GM19351 (cell line): ENCODE data around the gene AQP3.
A peak's percentile ranks its signal among the peaks of the same experiment; 100 is the strongest.
"Not testable (repeated sequence)": the region's sequence is repeated elsewhere in the genome, so short reads cannot be mapped to it uniquely, and the experiment has no call there.

Experiments used
- ATAC-seq: cut with Tn5 transposase; IDR thresholded peaks from one replicate; pipeline ENCODE4 v1.9.1; 2021; ENCODE audit warnings: mild to moderate bottlenecking, moderate library complexity; ENCODE audit not compliant: unreplicated experiment

Gene AQP3

DNA sequence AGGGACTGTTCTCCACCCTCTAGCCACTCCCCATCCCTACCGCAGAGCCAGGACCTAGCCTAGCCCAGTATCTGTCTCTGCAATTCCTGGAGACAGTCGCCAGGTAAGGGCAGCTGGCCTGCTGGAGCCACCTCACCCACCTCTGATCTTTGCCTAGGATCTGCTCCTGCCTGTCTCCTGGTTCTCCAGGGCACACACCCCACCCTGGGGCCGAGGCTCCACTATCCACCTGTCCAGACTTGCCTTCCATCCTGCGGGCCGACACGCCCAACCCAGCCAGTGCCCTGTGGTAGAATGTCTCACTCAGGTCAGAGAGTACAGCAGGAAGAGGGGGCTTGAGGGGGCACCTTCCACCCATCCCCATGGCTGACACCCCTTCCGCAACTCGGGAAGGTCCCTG lies 29.3 kb downstream of the AQP3 start:
- no peak for ATAC-seq

GRCh38 chr9:33416996-33417395 lies 30.4 kb downstream of the AQP3 start:
- no peak for ATAC-seq

DNA sequence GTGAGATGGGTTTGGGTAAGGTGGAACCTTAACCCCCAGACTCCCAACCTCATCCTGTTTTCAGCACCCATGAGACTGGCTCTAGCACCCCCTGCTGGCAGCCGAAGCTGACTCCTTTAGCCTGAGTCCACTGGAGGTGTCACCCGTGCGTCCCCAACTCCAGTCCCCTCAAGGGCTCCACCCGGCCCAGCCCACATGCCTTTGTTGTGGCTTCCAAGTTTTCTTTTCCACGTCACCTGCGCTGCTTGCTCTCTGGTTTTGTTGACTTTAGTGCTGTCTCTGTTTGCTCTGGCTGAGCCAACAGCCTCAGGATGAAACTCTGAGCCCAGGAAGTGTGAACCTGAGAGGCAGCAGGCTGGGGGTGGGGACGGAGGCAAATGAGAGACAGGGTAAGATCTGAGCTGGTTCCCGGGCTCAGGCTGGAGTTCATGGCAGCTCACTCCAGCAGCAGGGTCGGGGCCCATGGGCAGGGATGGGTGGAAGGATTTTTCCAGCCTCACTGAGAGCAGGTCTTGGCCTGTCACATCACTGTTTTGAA lies 31.8 kb downstream of the AQP3 start:
- peak; percentile 88 for ATAC-seq

DNA sequence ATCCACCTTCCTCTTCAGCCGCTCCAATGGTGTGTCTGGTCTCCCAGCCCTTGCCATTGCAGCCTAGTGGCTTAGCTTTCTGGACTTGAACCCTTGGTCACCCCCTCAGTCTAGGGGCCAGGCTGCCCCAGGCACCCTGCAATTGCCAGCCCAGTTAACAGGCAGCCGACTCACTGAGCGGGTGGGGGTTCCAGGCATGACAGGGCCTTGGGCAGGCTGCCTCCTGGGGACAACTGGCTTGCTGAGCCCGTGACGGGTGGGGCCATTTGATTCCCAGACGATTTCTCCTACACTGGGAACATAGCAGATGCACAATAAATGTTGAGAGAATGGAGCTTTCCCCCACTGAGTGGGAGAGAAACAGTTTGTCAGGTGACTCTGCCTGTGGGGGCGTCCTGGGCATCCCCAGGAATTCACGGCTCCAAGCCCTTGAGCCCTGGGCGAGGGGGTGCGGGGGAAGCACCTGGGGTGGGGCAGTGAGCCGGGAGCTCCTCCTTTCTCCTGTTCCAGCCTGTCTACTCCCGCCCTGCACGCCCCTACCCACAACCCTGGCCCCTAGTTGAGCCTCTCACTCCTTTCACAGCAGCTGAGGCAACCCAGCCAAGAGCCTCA lies 32.4 kb downstream of the AQP3 start:
- no peak for ATAC-seq

DNA sequence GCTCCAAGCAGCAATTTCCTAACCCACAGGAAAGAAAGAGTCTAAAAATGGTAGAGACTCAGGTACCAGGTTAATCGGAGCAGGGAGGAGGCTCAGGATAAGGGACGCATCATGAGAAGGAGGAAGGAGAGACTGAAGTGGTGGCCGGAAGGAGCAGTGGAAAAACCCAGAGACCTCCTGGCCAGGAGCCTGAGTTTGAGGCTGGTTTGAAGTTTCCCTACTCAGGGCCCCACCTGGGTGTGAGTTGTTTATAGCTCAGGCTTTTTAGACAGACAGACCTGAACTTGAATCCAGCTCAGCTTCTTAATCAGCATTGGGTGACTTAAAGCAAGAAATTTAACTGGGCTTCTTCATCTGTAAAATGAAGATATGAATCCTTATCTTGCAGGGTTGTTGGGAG lies 33.1 kb downstream of the AQP3 start:
- ATAC-seq = no peak

GRCh38 chr9:33408087-33408486 lies 39.3 kb downstream of the AQP3 start:
- ATAC-seq = no peak

DNA sequence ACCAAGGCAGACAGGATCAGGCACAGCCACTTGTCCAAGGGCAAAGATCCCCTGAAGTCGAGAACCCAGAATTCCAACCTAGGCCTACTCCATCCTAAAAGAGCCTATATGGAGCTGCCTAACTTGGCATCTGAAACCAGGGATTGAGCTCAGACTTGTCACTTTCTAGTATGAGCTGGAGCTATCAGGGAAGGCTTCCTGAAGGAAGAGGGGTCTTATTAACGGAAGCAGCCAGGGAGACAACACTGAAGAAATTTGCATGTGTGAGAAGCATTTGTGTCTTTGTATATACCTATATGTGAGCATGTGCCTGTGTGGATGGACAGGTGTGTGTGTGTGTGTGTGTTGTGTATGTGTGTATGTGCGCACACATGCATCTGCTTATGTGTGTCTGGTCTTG lies 40.3 kb downstream of the AQP3 start:
- no peak for ATAC-seq

GRCh38 chr9:33404788-33405362 lies 42.5 kb downstream of the AQP3 start:
- no peak for ATAC-seq

- no peak for ATAC-seq
Measured at GRCh38 chr9:33403941-33404787, 43.2 kb downstream of the AQP3 start.

DNA sequence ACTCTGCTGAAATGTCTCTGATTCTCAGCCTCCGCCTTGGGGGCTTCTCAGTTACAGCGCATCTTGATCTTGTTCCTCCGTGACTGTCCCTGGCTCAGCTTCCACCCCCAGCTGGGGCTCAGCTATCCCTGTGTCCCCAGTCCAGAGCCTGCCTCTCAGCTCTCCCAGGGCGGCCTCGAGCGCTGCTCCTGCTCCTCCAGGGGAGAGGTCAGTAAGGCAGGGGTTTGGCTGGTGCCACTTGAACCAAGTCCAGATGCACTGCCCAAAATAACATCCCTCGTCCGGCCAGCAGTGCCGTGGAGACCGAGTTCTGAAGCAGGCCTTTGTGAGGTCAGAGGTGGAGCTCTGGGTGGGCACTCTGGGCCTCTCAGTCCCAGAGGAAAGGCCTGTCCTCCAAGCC lies 45.0 kb downstream of the AQP3 start, which contains the start of gene AQP7:
TSS of gene AQP7 (minus strand) at position 198 of the 400 bp plus-strand sequence. CDS start 1,306 bp downstream, outside the sequence.
- not testable (repeated sequence) for ATAC-seq

GRCh38 chr9:33401809-33402208 lies 45.6 kb downstream of the AQP3 start:
- ATAC-seq = not testable (repeated sequence)

DNA sequence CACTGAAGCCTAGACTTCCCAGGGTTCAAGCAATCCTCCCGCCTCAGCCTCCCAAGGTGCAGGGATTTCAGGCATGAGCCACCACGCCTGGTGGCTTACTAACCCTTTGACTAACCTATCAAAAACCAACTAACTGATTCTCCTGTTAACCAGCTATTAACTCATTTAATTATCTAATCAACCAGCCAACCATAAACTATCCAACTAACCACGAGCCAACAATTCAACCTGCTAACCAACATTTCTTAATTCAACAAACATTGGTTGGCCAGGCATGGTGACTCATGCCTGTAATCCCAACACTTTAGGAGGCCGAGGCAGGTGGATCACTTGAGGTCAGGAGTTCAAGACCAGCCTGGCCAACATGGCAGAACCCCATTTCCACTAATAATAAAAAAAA lies 48.3 kb downstream of the AQP3 start:
- ATAC-seq = not testable (repeated sequence)

DNA sequence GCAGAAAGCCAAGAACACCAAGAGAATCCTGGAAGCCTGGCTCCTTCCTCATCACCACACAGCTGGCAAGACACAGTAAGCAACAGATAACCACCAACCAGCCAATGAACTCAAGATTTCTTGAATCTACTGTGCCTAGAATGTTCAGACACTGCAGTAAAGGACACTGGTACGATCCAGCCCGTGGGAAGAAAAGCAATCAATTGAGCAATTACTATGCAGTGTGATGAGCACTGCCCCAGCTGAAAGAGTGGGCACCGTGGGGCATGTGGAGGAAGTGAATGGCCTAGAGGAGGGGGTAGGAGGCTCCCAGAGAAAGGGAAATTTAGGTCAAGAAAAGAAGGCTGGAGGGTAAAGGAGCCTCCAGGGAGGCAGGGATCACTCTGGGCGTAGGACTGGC lies 49.6 kb downstream of the AQP3 start:
- not testable (repeated sequence) for ATAC-seq

DNA sequence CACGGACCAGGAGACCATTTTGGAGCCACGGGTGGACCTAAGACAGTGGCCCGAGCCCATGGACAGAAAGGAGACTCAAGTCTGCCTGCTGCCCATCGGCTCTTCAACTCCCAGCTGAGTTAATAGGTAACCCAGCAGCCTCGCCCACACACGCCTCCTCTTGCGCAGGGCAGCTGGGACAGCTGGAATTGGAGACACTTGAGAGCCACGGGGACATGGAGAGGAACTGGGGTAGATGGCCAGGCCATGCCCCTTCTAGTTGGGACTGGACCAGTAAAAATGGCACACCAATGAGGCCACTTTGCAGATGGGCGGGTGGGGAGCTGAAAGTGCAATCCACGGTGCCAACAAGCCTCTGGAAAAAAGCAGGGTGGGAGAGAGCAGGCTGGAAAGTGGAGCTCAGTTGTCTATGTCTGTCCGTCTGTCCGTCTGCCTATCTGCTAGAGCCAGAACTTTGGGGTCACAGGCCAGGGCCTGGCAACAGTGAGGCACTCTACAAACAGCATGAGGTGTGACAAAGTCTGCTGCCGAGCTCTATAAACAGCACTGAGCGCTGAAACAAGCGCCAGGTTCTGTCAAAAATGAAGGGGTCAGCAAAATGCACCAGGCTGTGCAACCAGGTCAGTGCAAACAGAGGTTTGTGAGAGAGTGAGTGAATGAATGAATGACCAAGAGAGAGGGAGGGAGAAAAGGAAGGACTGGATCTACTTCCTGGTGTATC lies 52.1 kb downstream of the AQP3 start:
- ATAC-seq = not testable (repeated sequence)

DNA sequence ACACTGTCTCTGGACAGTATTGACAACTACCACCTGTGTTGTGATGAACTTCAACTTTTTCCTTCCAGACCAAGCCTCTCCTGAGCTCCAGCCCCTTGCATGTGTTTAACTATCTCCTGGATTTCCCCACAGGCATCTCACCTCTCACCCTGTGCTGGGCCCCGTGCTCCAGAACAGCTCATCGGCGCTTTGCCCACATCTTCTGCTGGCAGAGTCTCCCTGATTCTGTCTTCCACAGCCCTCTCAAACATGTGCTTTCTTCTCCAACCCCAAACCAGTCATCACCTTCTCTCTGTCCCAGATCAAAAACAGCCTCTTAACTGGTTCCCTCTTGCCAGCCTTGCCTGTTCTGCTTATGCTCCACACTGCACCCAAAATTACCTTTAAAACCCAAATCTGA lies 53.4 kb downstream of the AQP3 start:
- not testable (repeated sequence) for ATAC-seq

- ATAC-seq = no peak
Measured at GRCh38 chr9:33393581-33393980, 53.8 kb downstream of the AQP3 start.

- ATAC-seq = not testable (repeated sequence)
Measured at GRCh38 chr9:33392591-33393021, 54.8 kb downstream of the AQP3 start.
